HCT116 (cell line): ENCODE measurements around the gene CLSTN1. TPM values are rescaled to one million over a fixed set of nuclear protein-coding genes. Genes with fewer than 3 reads are reported as not detected.

ENCODE experiments used
- ATAC-seq: fragments of 200-7000 bp; cut with Tn5 transposase; 2 replicates; pipeline ENCODE4 v1.9.1; 2020; ENCODE audit warnings: mild to moderate bottlenecking, moderate library complexity
- BruUV-seq: library from RNA; stranded (reverse); fragments of 400-500 nt; replicated peaks from 2 replicates; lab custom pipeline; 2021; lab: Mats Ljungman, UMichigan
- CTCF ChIA-PET: fragments of 300-600 bp; sonication (Branson Sonifier 250); formaldehyde crosslinking; loops from one replicate; lab custom pipeline; 2021; ENCODE audit warnings: antibody characterized with exemption; lab: Charles Lee
- POLR2A ChIA-PET: fragments of 300-600, 350-600 bp; sonication (Branson Sonifier 250); formaldehyde crosslinking; loops from one replicate; lab custom pipeline; 2021; ENCODE audit warnings: antibody characterized with exemption; lab: Charles Lee
- RAD21 ChIA-PET, 2 experiments: fragments of 300-600 bp; sonication (Branson Sonifier 250); formaldehyde crosslinking; loops; one replicate each; lab custom pipeline; 2023; ENCODE audit warnings: low total read pairs in 2 of 2; ENCODE audit not compliant: uncharacterized antibody in 2 of 2, unreplicated experiment in 2 of 2, low non-redundant PET in 1 of 2; lab: Charles Lee
- DNase-seq: peaks from one replicate; pipeline ENCODE4 v3.0.0-alpha.2; 2010; ENCODE audit warnings: low read depth, low spot score
- H2AFZ ChIP-seq: fragments of 200-600 bp; shearing (Covaris generic), sonication (generic); 2 replicates; pipeline ENCODE4 v1.6.1; 2017; ENCODE audit warnings: low read depth, mixed run types, mixed read lengths, antibody characterized with exemption, low read length; ENCODE audit not compliant: poor library complexity, severe bottlenecking
- H3K27ac ChIP-seq: 2 replicates; pipeline ENCODE4 v1.5.1; 2012; ENCODE audit warnings: low read depth, low read length
- H3K27me3 ChIP-seq: fragments of 200-600 bp; sonication (generic); 2 replicates; pipeline ENCODE4 v1.6.1; 2016; ENCODE audit warnings: mixed run types, low read length, mixed read lengths; ENCODE audit not compliant: insufficient read depth
- H3K36me3 ChIP-seq, 2 experiments: fragments of 200-500 bp in 1 of 2; fragments of 200-600 bp in 1 of 2; sonication (Bioruptor generic) in 1 of 2; sonication (generic) in 1 of 2; 2 replicates each; pipeline versions ENCODE4 v1.5.1 to v1.6.1; 2014 to 2016; ENCODE audit warnings: low read length in 2 of 2, inconsistent platforms in 1 of 2, mixed read lengths in 1 of 2, mixed run types in 1 of 2; ENCODE audit not compliant: insufficient read depth in 2 of 2, control insufficient read depth in 1 of 2
- H3K4me1 ChIP-seq, 2 experiments: fragments of 200-600 bp in 1 of 2; sonication (generic) in 1 of 2; 2 replicates each; pipeline versions ENCODE4 v1.5.1 to v1.6.1; 2012 to 2017; ENCODE audit warnings: low read length in 2 of 2, inconsistent platforms in 1 of 2, mild to moderate bottlenecking in 1 of 2, mixed read lengths in 1 of 2, mixed run types in 1 of 2, moderate library complexity in 1 of 2; ENCODE audit not compliant: insufficient read depth in 2 of 2, control insufficient read depth in 1 of 2
- H3K4me2 ChIP-seq: fragments of 200-600 bp; sonication (generic); 2 replicates; pipeline ENCODE4 v1.6.1; 2017; ENCODE audit warnings: mixed run types, low read length, mixed read lengths
- H3K4me3 ChIP-seq, 2 experiments: fragments of 200-600 bp in 1 of 2; sonication (generic) in 1 of 2; replicated peaks in 1 of 2; 2 replicates each; pipeline ENCODE4 v1.5.1; 2011 to 2016; ENCODE audit warnings: low read length in 2 of 2, control low read depth in 1 of 2, low read depth in 1 of 2, mild to moderate bottlenecking in 1 of 2, mixed read lengths in 1 of 2, mixed run types in 1 of 2
- H3K79me2 ChIP-seq: fragments of 200-600 bp; sonication (generic); 2 replicates; pipeline ENCODE4 v1.6.1; 2017; ENCODE audit warnings: mild to moderate bottlenecking, mixed run types, low read length, moderate library complexity, mixed read lengths; ENCODE audit not compliant: insufficient read depth
- H3K9ac ChIP-seq: fragments of 200-600 bp; sonication (generic); 2 replicates; pipeline ENCODE4 v1.6.1; 2016; ENCODE audit warnings: low read length, mixed read lengths
- H3K9me2 ChIP-seq: fragments of 200-600 bp; sonication (generic), shearing (Covaris generic); 2 replicates; pipeline ENCODE4 v1.6.1; 2017; ENCODE audit warnings: mixed run types, mild to moderate bottlenecking, moderate library complexity; ENCODE audit not compliant: insufficient read depth
- H3K9me3 ChIP-seq, 2 experiments: fragments of 200-500 bp in 1 of 2; fragments of 200-600 bp in 1 of 2; sonication (Bioruptor generic) in 1 of 2; sonication (generic) in 1 of 2; 2 replicates each; pipeline ENCODE4 v1.6.1; 2014 to 2017; ENCODE audit warnings: low read length in 2 of 2, mixed read lengths in 2 of 2, inconsistent platforms in 1 of 2, low read depth in 1 of 2, mild to moderate bottlenecking in 1 of 2, mixed run types in 1 of 2, moderate library complexity in 1 of 2; ENCODE audit not compliant: control insufficient read depth in 1 of 2, insufficient read depth in 1 of 2
- H4K20me1 ChIP-seq: fragments of 200-600 bp; sonication (generic), shearing (Covaris generic); 2 replicates; pipeline ENCODE4 v1.6.1; 2017; ENCODE audit warnings: mixed run types, mild to moderate bottlenecking, moderate library complexity; ENCODE audit not compliant: insufficient read depth
- CTCF ChIP-seq, 3 experiments: fragments of 200-600 bp in 1 of 3; sonication (generic) in 1 of 3; IDR thresholded peaks in 2 of 3; conservative IDR thresholded peaks in 1 of 3; 2 replicates each; pipeline ENCODE4 v1.5.1; 2012 to 2017; ENCODE audit warnings: low read depth in 2 of 3, low read length in 2 of 3, antibody characterized with exemption in 1 of 3, borderline replicate concordance in 1 of 3, control low read depth in 1 of 3, mild to moderate bottlenecking in 1 of 3, mixed read lengths in 1 of 3, mixed run types in 1 of 3, moderate library complexity in 1 of 3; ENCODE audit not compliant: insufficient read depth in 1 of 3
- EZH2 ChIP-seq: fragments of 200-600 bp; sonication (generic); IDR thresholded peaks from 2 replicates; pipeline ENCODE4 v1.6.1; 2017; ENCODE audit warnings: antibody characterized with exemption, mixed run types
- JUND ChIP-seq: IDR thresholded peaks from 2 replicates; pipeline ENCODE4 v1.6.1; 2012
- MAX ChIP-seq: IDR thresholded peaks from 2 replicates; pipeline ENCODE4 v1.6.1; 2012
- POLR2A ChIP-seq: IDR thresholded peaks from 2 replicates; pipeline ENCODE4 v1.7.0; 2011; ENCODE audit warnings: borderline replicate concordance; ENCODE audit not compliant: insufficient read depth, insufficient read length; ENCODE audit errors: extremely low read depth
- POLR2AphosphoS5 ChIP-seq: IDR thresholded peaks from 2 replicates; pipeline ENCODE4 v1.6.1; 2011; ENCODE audit warnings: mild to moderate bottlenecking, low read depth, low read length, moderate library complexity
- SP1 ChIP-seq: IDR thresholded peaks from 2 replicates; pipeline ENCODE4 v1.6.1; 2012; ENCODE audit warnings: low read depth
- intact Hi-C: fragments of 100-400 bp; cut with micrococcal nuclease; formaldehyde crosslinking; loops from 2 replicates; pipeline ENCODE4 v1.10.0; 2022
- total RNA-seq: library from RNA; stranded (reverse); gene quantifications from one replicate; pipeline ENCODE4 v1.2.1, GENCODE V29; 2021; ENCODE audit not compliant: unreplicated experiment

CLSTN1 gene
- total RNA-seq, 1 experiment from 2014 or later = 113 TPM

GRCh38 chr1:9687120-9687873, 136.5 kb downstream of the CLSTN1 start:
- TSS peak; percentile 74 for BruUV-seq
- no peaks in the 10 kb centered on the region for H4K20me1 ChIP-seq
- CTCF ChIA-PET = no interaction called here
- H3K9me3 ChIP-seq = no peaks in the 10 kb centered on the region
- TF ChIP-seq POLR2A = peak; percentile 34
- TF ChIP-seq SP1 = peak; percentile 1; the same call in 1 of the 2 replicates
- TF ChIP-seq CTCF (IDR thresholded peaks at IDR 0.05 in 2 of 3, conservative IDR thresholded peaks at IDR 0.05 in 1 of 3; ENCODE audit: borderline replicate concordance in 1 of 3, insufficient read depth in 1 of 3, low read depth in 2 of 3, low read length in 2 of 3) = 0 out of 6 replicates have a peak, but pooled peaks of 1 of the 3 experiments have one; percentile 15
- TF ChIP-seq POLR2AphosphoS5 = peak; percentile 63
- no peak for TF ChIP-seq EZH2
- peak; percentile 51 for TF ChIP-seq MAX
- no peak for TF ChIP-seq JUND
- TF ChIP-seq, all 23 proteins: peak for 5
- intact Hi-C loops = loop anchor here (5.0 kb wide), 1 partner anchor 60 kb away; no protein-coding TSS in a partner anchor
- peak; percentile 57 for ATAC-seq
- no peak for DNase-seq
- H3K27me3 ChIP-seq = no peaks in the 10 kb centered on the region
- peak overlapping the region; percentile 68 to 86 for H3K4me3 ChIP-seq
- peak overlapping the region; percentile 93 for H2AFZ ChIP-seq
- H3K27ac ChIP-seq = peak overlapping the region; percentile 67
- H3K9me2 ChIP-seq = no peaks in the 10 kb centered on the region
- peak overlapping the region; percentile 79 for H3K9ac ChIP-seq
- no peaks in the 10 kb centered on the region for H3K79me2 ChIP-seq
- ChIA-PET RAD21 (interaction anchor here in 1 of 2 experiments (0.9 kb wide), 1 partner anchor 16 kb away, joined by 6 read pairs; no protein-coding TSS in a partner anchor), POLR2A (interaction anchor here (0.7 kb wide), 1 partner anchor 16 kb away, joined by 8 read pairs; no protein-coding TSS in a partner anchor)
- H3K36me3 ChIP-seq = no peaks in the 10 kb centered on the region
- H3K4me1 ChIP-seq = peaks cover 27 to 48% of the 10 kb centered on the region in 2 experiments
- H3K4me2 ChIP-seq = peak overlapping the region; percentile 97
